PC-3 (cell line): ENCODE results near the gene LRRIQ4.

Experiments
- EZH2 ChIP-seq: fragments of 300-600 bp; sonication (generic); IDR thresholded peaks from one replicate; pipeline ENCODE4 v1.6.1; 2017; ENCODE audit warnings: antibody characterized with exemption, mild to moderate bottlenecking, low read length; ENCODE audit not compliant: unreplicated experiment
- EZH2phosphoT487 ChIP-seq: fragments of 300-600 bp; sonication (generic); IDR thresholded peaks from 2 replicates; pipeline ENCODE4 v1.6.1; 2018; ENCODE audit warnings: mild to moderate bottlenecking, antibody characterized with exemption, low read length, borderline replicate concordance
- TF ChIP-seq, protein P1 (sequence below): fragments of 300-600 bp; sonication (generic); conservative IDR thresholded peaks from 2 replicates; pipeline ENCODE4 v1.5.1; 2017; ENCODE audit warnings: antibody characterized with exemption, low read depth, mild to moderate bottlenecking, low read length

DNA sequence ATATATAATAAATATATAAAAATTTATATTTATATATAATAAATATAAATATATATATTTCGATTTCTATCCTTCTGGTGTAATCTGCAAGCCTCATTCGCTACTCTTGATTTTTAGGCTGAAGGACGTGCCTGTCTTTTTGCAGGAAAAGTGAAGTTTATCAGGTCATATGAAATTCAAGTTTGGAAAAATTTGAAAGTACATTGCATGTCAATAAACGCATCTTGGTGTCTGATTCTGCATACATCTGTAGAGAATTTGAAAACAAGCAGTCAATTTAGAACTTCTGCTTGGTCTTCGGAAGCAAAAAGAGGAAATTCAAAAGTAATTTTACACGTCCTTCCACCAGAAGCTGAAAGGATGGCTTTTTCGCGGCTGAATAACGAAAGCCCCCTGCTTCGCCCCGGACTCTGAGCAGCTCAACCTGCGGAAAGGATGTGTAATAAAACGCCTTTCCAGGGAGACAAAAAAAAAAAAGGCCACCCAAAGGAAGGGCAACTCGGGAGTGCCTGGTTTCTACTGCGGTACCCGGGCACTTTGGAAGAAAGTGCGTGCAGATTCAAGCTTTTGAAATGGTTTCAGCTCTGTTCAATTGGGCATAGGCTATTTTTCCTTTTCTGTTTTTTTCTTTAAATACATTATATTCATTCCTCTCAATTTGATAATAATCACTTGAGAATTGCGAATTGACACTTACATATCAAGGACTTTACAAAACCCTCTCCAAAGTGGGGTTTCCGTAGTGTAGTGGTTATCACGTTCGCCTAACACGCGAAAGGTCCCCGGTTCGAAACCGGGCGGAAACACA is 41.0 kb upstream of the LRRIQ4 start:
- TF ChIP-seq, protein P1, sequence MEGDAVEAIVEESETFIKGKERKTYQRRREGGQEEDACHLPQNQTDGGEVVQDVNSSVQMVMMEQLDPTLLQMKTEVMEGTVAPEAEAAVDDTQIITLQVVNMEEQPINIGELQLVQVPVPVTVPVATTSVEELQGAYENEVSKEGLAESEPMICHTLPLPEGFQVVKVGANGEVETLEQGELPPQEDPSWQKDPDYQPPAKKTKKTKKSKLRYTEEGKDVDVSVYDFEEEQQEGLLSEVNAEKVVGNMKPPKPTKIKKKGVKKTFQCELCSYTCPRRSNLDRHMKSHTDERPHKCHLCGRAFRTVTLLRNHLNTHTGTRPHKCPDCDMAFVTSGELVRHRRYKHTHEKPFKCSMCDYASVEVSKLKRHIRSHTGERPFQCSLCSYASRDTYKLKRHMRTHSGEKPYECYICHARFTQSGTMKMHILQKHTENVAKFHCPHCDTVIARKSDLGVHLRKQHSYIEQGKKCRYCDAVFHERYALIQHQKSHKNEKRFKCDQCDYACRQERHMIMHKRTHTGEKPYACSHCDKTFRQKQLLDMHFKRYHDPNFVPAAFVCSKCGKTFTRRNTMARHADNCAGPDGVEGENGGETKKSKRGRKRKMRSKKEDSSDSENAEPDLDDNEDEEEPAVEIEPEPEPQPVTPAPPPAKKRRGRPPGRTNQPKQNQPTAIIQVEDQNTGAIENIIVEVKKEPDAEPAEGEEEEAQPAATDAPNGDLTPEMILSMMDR, result no peak
- TF ChIP-seq EZH2, result no peak
- no peak for TF ChIP-seq EZH2phosphoT487
